ENCODE measurements around the gene EXOC4. TPM values are rescaled to one million over a fixed set of nuclear protein-coding genes. Genes with fewer than 3 reads are reported as not detected.

EXOC4 gene
- total and polyA plus RNA-seq, 2 of the 8 experiments (the other 6 are each of a cell fraction or from before 2014, with no cell fraction given) = 27.0 to 67.3 TPM

DNA sequence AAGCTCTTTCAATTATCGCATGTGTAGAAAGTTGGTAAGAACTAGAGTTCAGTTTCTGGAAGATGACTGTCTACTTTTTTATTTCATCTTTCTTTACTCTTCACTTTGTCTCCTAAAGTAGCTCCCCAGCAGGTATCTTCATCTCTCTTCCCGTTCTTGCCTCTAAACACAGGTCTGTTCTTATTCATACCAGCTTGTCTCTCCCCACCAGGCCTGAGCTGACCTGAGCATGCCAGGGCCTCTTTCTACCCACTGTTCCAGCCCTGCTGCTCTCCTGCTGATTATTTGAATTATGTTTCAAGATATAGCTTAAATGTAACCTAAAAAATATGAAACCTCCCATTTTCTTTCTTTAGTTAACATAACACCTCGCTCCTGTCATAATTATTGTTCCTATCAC lies 488.2 kb downstream of the EXOC4 start:
- no peak overlapping the region for H3K18ac ChIP-seq (ENCODE audit: extremely low read depth, low read length)
- TF ChIP-seq SIN3A (conservative IDR thresholded peaks at IDR 0.05 in 1 of 2, IDR thresholded peaks at IDR 0.05 in 1 of 2; ENCODE audit: low read depth in 1 of 2, low read length in 2 of 2) (no peak), POLR2AphosphoS5 (IDR thresholded peaks at IDR 0.05; ENCODE audit: low read depth, low read length) (no peak), GABPA (IDR thresholded peaks at IDR 0.05; ENCODE audit: borderline replicate concordance, insufficient read depth, low read length) (no peak), RNF2 (IDR thresholded peaks at IDR 0.05; ENCODE audit: borderline replicate concordance, low read depth, low read length, missing control alignments, poor library complexity, severe bottlenecking) (no peak), POLR2A (IDR thresholded peaks at IDR 0.05; ENCODE audit: control extremely low read depth in 1 of 2, low read depth in 2 of 2, low read length in 2 of 2) (no peak), ZNF274 (IDR thresholded peaks at IDR 0.05; ENCODE audit: borderline replicate concordance, extremely low read depth, low read length) (no peak), USF2 (IDR thresholded peaks at IDR 0.05; ENCODE audit: low read length) (no peak), NRF1 (IDR thresholded peaks at IDR 0.05; ENCODE audit: low read depth, low read length) (no peak), SRF (IDR thresholded peaks at IDR 0.05; ENCODE audit: low read depth, low read length) (no peak), TEAD4 (IDR thresholded peaks at IDR 0.05; ENCODE audit: low read depth, low read length) (no peak), CREB1 (IDR thresholded peaks at IDR 0.05) (no peak), SIRT6 (IDR thresholded peaks at IDR 0.05; ENCODE audit: low read length) (no peak), GTF2F1 (IDR thresholded peaks at IDR 0.05; ENCODE audit: borderline replicate concordance, low read depth, low read length) (no peak), EGR1 (IDR thresholded peaks at IDR 0.05; ENCODE audit: borderline replicate concordance, low read depth, low read length) (no peak)

More for the DNA sequence above, 488.2 kb downstream of the EXOC4 start:
- Histone ChIP-seq H4K20me1 (replicated peaks in 1 of 2; ENCODE audit: control insufficient read depth in 1 of 2, insufficient read depth in 2 of 2, low read length in 2 of 2) (no peaks in the 10 kb centered on the region), H3K4me2 (ENCODE audit: insufficient read depth in 1 of 2, low read depth in 2 of 2, low read length in 2 of 2) (no peak overlapping the region), H3K4me3 (ENCODE audit: extremely low read depth in 1 of 4, insufficient read depth in 2 of 4, low read depth in 3 of 4, low read length in 4 of 4) (no peak overlapping the region), H2BK20ac (ENCODE audit: low read length) (no peak overlapping the region), H2BK120ac (replicated peaks; ENCODE audit: low read depth, low read length) (no peak overlapping the region), H2BK5ac (ENCODE audit: low read depth, low read length) (no peak overlapping the region), H3K9ac (replicated peaks in 1 of 4; ENCODE audit: extremely low read depth in 1 of 4, low read depth in 3 of 4, low read length in 3 of 4) (no peak overlapping the region), H3K27me3 (replicated peaks in 1 of 4; ENCODE audit: control insufficient read depth in 3 of 4, extremely low read depth in 1 of 4, insufficient read depth in 3 of 4, low read length in 3 of 4) (no peaks in the 10 kb centered on the region), H3K79me2 (ENCODE audit: control insufficient read depth in 1 of 2, insufficient read depth in 2 of 2, low read length in 2 of 2) (no peaks in the 10 kb centered on the region), H3K14ac (ENCODE audit: insufficient read length) (no peak overlapping the region), H3K27ac (ENCODE audit: low read depth, low read length) (no peak overlapping the region), H4K8ac (ENCODE audit: extremely low read depth, insufficient read depth, low read length) (no peak overlapping the region), H3K4ac (replicated peaks; ENCODE audit: insufficient read length, low read depth, low read length) (no peak overlapping the region), H2BK12ac (ENCODE audit: low read depth, low read length) (no peak overlapping the region), H3K36me3 (ENCODE audit: control insufficient read depth in 2 of 4, insufficient read depth in 4 of 4, low read length in 3 of 4) (no peaks in the 10 kb centered on the region), H4K91ac (replicated peaks; ENCODE audit: insufficient read length, low read length) (no peak overlapping the region), H3K56ac (replicated peaks; ENCODE audit: insufficient read length, low read depth, low read length) (no peak overlapping the region), H3K23me2 (ENCODE audit: low read depth, low read length) (no peaks in the 10 kb centered on the region), H3K9me3 (ENCODE audit: insufficient read depth in 2 of 2, low read depth in 1 of 2, low read length in 1 of 2) (no peaks in the 10 kb centered on the region), H2AK5ac (ENCODE audit: low read depth, low read length) (no peak overlapping the region), H3K23ac (ENCODE audit: insufficient read length) (no peak overlapping the region), H2BK15ac (ENCODE audit: low read length) (no peak overlapping the region), H2AFZ (ENCODE audit: low read length) (no peak overlapping the region), H4K5ac (ENCODE audit: insufficient read length, low read depth, low read length) (no peak overlapping the region), H3K4me1 (replicated peaks in 1 of 4; ENCODE audit: control insufficient read depth in 3 of 4, insufficient read depth in 4 of 4, low read length in 3 of 4) (no peaks in the 10 kb centered on the region; a peak in 1 of 7 replicates), H3K79me1 (ENCODE audit: low read depth, low read length) (no peaks in the 10 kb centered on the region)
- DNase-seq (ENCODE audit: low read depth in 1 of 2, low spot score in 2 of 2) (no peak), FAIRE-seq (no peak)
- 83% methylated on average over 3 of the region's 3 CpGs; no CpG with 5 or more reads in 1 of the 2 experiments for WGBS, 2 experiments (ENCODE audit: extremely low coverage in 1 of 2, insufficient coverage in 1 of 2, insufficient read length in 1 of 2, insufficient replicate concordance in 2 of 2, low coverage in 1 of 2, low lambda C conversion rate in 2 of 2, missing lambda C conversion rate in 1 of 2)
- ChIA-PET POLR2A (ENCODE audit: partially characterized antibody) (interaction anchor here (0.6 kb wide), 1 partner anchor 990 kb away, joined by 3 read pairs; no protein-coding TSS in a partner anchor), CTCF (ENCODE audit: partially characterized antibody) (interaction anchor here (0.9 to 3.7 kb wide), 6 partner anchors 9 to 230 kb away, joined by 3 to 11 read pairs (median 5); no protein-coding TSS in a partner anchor)
